Urinary bladder (tissue), 4 donors: Measurements from ENCODE around the gene NANOS1. TPM values are rescaled to one million over a fixed set of nuclear protein-coding genes. Genes with fewer than 3 reads are reported as not detected.
"Not testable (repeated sequence)": the region's sequence is repeated elsewhere in the genome, so short reads cannot be mapped to it uniquely, and the experiment has no call there.

Source experiments
- DNase-seq: peaks from one replicate; pipeline ENCODE4 v3.0.0-alpha.2; 2015; ENCODE audit errors: extremely low spot score
- H3K27ac ChIP-seq: one replicate; pipeline ENCODE4 v1.5.1; 2013; ENCODE audit warnings: low read depth, mild to moderate bottlenecking, moderate library complexity
- H3K36me3 ChIP-seq: one replicate; pipeline ENCODE4 v1.6.1; 2013; ENCODE audit warnings: mild to moderate bottlenecking, moderate library complexity; ENCODE audit not compliant: insufficient read depth
- H3K4me1 ChIP-seq: one replicate; pipeline ENCODE4 v1.6.1; 2013; ENCODE audit warnings: mild to moderate bottlenecking, moderate library complexity; ENCODE audit not compliant: insufficient read depth
- H3K4me3 ChIP-seq: one replicate; pipeline ENCODE4 v1.5.1; 2013; ENCODE audit warnings: low read depth, low read length
- WGBS: extraction: QIAGEN DNeasy Blood & Tissue Kit; methylation state at CpG from one replicate; pipeline ENCODE4 v1.1.7; 2013; 5-methylcytosine and 5-hydroxymethylcytosine counted together
- polyA plus RNA-seq: library from polyadenylated mRNA; stranded (reverse); fragments of 200-250 nt; gene quantifications from one replicate; pipeline ENCODE4 v1.2.3, GENCODE V29; 2013
- total RNA-seq: library from RNA; depleted of rRNA; stranded (reverse); fragments of >200 nt; gene quantifications from one replicate; pipeline ENCODE4 v1.2.3, GENCODE V29; 2014
- donor health status: healthy with polysubstance abuse.
- donor health status: healthy.

NANOS1 gene
- total and polyA plus RNA-seq, 2 donors = 2.2 to 5.1 TPM

GRCh38 chr10:119026301-119027110 lies 3.0 kb upstream of the NANOS1 start:
- H3K4me1 ChIP-seq = no peaks in the 10 kb centered on the region
- DNase-seq = no peak
- WGBS = 71% methylated on average over 18 of the region's 18 CpGs
- H3K4me3 ChIP-seq = no peak overlapping the region
- no peak overlapping the region for H3K27ac ChIP-seq
- no peaks in the 10 kb centered on the region for H3K36me3 ChIP-seq

GRCh38 chr10:119028445-119028899 lies 1.0 kb upstream of the NANOS1 start:
- DNase-seq, H3K36me3 ChIP-seq, H3K27ac ChIP-seq, H3K4me1 ChIP-seq: not testable (repeated sequence)
- peak overlapping the region; percentile 64 for H3K4me3 ChIP-seq
- 62% methylated on average over 10 of the region's 10 CpGs for WGBS

GRCh38 chr10:119028900-119029612 lies 458 bp upstream of the NANOS1 start:
- H3K4me1 ChIP-seq = no peaks in the 10 kb centered on the region
- H3K4me3 ChIP-seq = peak overlapping the region; percentile 64
- peak; percentile 48 for DNase-seq
- no peak overlapping the region for H3K27ac ChIP-seq
- peaks cover 5% of the 10 kb centered on the region for H3K36me3 ChIP-seq
- WGBS = 4% methylated on average over 68 of the region's 68 CpGs

- Histone ChIP-seq H3K36me3 (peaks cover 5% of the 10 kb centered on the region), H3K27ac (no peak overlapping the region), H3K4me3 (peak overlapping the region; percentile 64), H3K4me1 (no peaks in the 10 kb centered on the region)
- no peak for DNase-seq
- WGBS = 6% methylated on average over 65 of the region's 65 CpGs
These were observed 1.1 kb downstream of the NANOS1 start for GRCh38 chr10:119030421-119031250.

- H3K27ac ChIP-seq = no peak overlapping the region
- H3K36me3 ChIP-seq = peaks cover 5% of the 10 kb centered on the region
- H3K4me1 ChIP-seq = no peaks in the 10 kb centered on the region
- DNase-seq = no peak
- WGBS = 64% methylated on average over 7 of the region's 7 CpGs
- H3K4me3 ChIP-seq = no peak overlapping the region
These were observed 2.1 kb downstream of the NANOS1 start for GRCh38 chr10:119031496-119032059.

- Histone ChIP-seq H3K27ac (no peak overlapping the region), H3K4me1 (no peaks in the 10 kb centered on the region), H3K36me3 (peaks cover 20% of the 10 kb centered on the region), H3K4me3 (no peak overlapping the region)
- no peak for DNase-seq
- 71% methylated on average over 1 of the region's 1 CpG for WGBS
These were observed 9.6 kb downstream of the NANOS1 start for GRCh38 chr10:119039161-119039560.

- 92% methylated on average over 4 of the region's 4 CpGs for WGBS
- DNase-seq = no peak
- Histone ChIP-seq H3K36me3 (peaks cover 23% of the 10 kb centered on the region), H3K4me1 (no peaks in the 10 kb centered on the region), H3K27ac (no peak overlapping the region), H3K4me3 (no peak overlapping the region)
These were observed 11.8 kb downstream of the NANOS1 start for GRCh38 chr10:119041326-119041725.

GRCh38 chr10:119042169-119042568 lies 12.7 kb downstream of the NANOS1 start:
- H3K27ac ChIP-seq = no peak overlapping the region
- H3K36me3 ChIP-seq = peaks cover 19% of the 10 kb centered on the region
- DNase-seq = no peak
- 96% methylated on average over 26 of the region's 26 CpGs for WGBS
- H3K4me1 ChIP-seq = no peaks in the 10 kb centered on the region
- H3K4me3 ChIP-seq = no peak overlapping the region

GRCh38 chr10:119045561-119045960 lies 16.0 kb downstream of the NANOS1 start:
- Histone ChIP-seq H3K27ac (no peak overlapping the region), H3K4me3 (no peak overlapping the region), H3K36me3 (peaks cover 13% of the 10 kb centered on the region), H3K4me1 (no peaks in the 10 kb centered on the region)
- 93% methylated on average over 7 of the region's 7 CpGs for WGBS
- no peak for DNase-seq

- H3K36me3 ChIP-seq = peaks cover 9% of the 10 kb centered on the region
- no peak for DNase-seq
- H3K27ac ChIP-seq = no peak overlapping the region
- no peaks in the 10 kb centered on the region for H3K4me1 ChIP-seq
- no peak overlapping the region for H3K4me3 ChIP-seq
- WGBS = 97% methylated on average over 5 of the region's 5 CpGs
These were observed 19.8 kb downstream of the NANOS1 start for GRCh38 chr10:119049361-119049760.

- no peak for DNase-seq
- Histone ChIP-seq H3K4me3 (no peak overlapping the region), H3K36me3 (peaks cover 9% of the 10 kb centered on the region), H3K4me1 (no peaks in the 10 kb centered on the region), H3K27ac (no peak overlapping the region)
- WGBS = 97% methylated on average over 14 of the region's 14 CpGs
These were observed 20.3 kb downstream of the NANOS1 start for GRCh38 chr10:119049777-119050176.

GRCh38 chr10:119051775-119052174 lies 22.3 kb downstream of the NANOS1 start:
- no peak for DNase-seq
- Histone ChIP-seq H3K27ac (no peak overlapping the region), H3K4me3 (no peak overlapping the region), H3K36me3 (peaks cover 10% of the 10 kb centered on the region), H3K4me1 (no peaks in the 10 kb centered on the region)
- WGBS = 93% methylated on average over 3 of the region's 3 CpGs

- WGBS = 88% methylated on average over 1 of the region's 1 CpG
- Histone ChIP-seq H3K27ac (no peak overlapping the region), H3K4me3 (no peak overlapping the region), H3K36me3 (peaks cover 18% of the 10 kb centered on the region), H3K4me1 (no peaks in the 10 kb centered on the region)
- DNase-seq = no peak
These were observed 26.0 kb downstream of the NANOS1 start for GRCh38 chr10:119055472-119055871.
